A673 (cell line): ENCODE results near the gene FCHO1. TPM values are rescaled to one million over a fixed set of nuclear protein-coding genes. Genes with fewer than 3 reads are reported as not detected.

ENCODE experiments used
- BruUV-seq: library from RNA; stranded (reverse); fragments of 400-500 nt; replicated peaks from 2 replicates; lab custom pipeline; 2021; lab: Mats Ljungman, UMichigan
- CTCF ChIA-PET: fragments of 300-600 bp; sonication (Branson Sonifier 250); formaldehyde crosslinking; loops from one replicate; lab custom pipeline; 2022; ENCODE audit warnings: antibody characterized with exemption; lab: Charles Lee
- POLR2A ChIA-PET: fragments of 300-600 bp; sonication (Branson Sonifier 250); formaldehyde crosslinking; loops from one replicate; lab custom pipeline; 2022; ENCODE audit warnings: antibody characterized with exemption; ENCODE audit not compliant: low non-redundant PET; lab: Charles Lee
- DNase-seq: peaks from one replicate; pipeline ENCODE4 v3.0.0-alpha.2; 2015; ENCODE audit warnings: low spot score
- H3K27ac ChIP-seq: fragments of 200-600 bp; sonication (generic); 2 replicates; pipeline ENCODE4 v1.5.1; 2016; ENCODE audit warnings: mixed run types, low read depth, mild to moderate bottlenecking, mixed read lengths, antibody characterized with exemption, low read length; ENCODE audit not compliant: poor library complexity, severe bottlenecking
- H3K27me3 ChIP-seq: fragments of 200-600 bp; sonication (generic); replicated peaks from 2 replicates; pipeline ENCODE4 v1.6.1; 2017; ENCODE audit warnings: mixed run types, low read depth, mild to moderate bottlenecking, mixed read lengths, antibody characterized with exemption, low read length; ENCODE audit not compliant: insufficient read depth, poor library complexity
- H3K36me3 ChIP-seq: fragments of 200-600 bp; sonication (generic); 2 replicates; pipeline ENCODE4 v1.6.1; 2016; ENCODE audit warnings: mixed run types, mild to moderate bottlenecking, mixed read lengths, antibody characterized with exemption, low read length; ENCODE audit not compliant: insufficient read depth, poor library complexity, severe bottlenecking
- H3K4me1 ChIP-seq: fragments of 200-600 bp; sonication (generic); 2 replicates; pipeline ENCODE4 v1.6.1; 2017; ENCODE audit warnings: mixed run types, mild to moderate bottlenecking, mixed read lengths, antibody characterized with exemption, low read length; ENCODE audit not compliant: insufficient read depth, poor library complexity, severe bottlenecking
- H3K4me3 ChIP-seq: fragments of 200-600 bp; sonication (generic); 2 replicates; pipeline ENCODE4 v1.5.1; 2016; ENCODE audit warnings: low read depth, mixed run types, mild to moderate bottlenecking, mixed read lengths, low read length; ENCODE audit not compliant: poor library complexity, severe bottlenecking
- H3K9me3 ChIP-seq: fragments of 200-600 bp; sonication (generic); 2 replicates; pipeline ENCODE4 v1.6.1; 2016; ENCODE audit warnings: mixed run types, low read depth, mild to moderate bottlenecking, mixed read lengths, antibody characterized with exemption, low read length; ENCODE audit not compliant: poor library complexity, severe bottlenecking
- CTCF ChIP-seq: fragments of 300-800, 200-600 bp; sonication (generic); conservative IDR thresholded peaks from 2 replicates; pipeline ENCODE4 v1.5.1; 2017; ENCODE audit warnings: low read depth, mild to moderate bottlenecking, antibody characterized with exemption, low read length, moderate library complexity, mixed read lengths
- EZH2 ChIP-seq: fragments of 200-600 bp; sonication (generic); IDR thresholded peaks from 2 replicates; pipeline ENCODE4 v1.6.1; 2017; ENCODE audit warnings: borderline replicate concordance, low read depth, mild to moderate bottlenecking, mixed read lengths, antibody characterized with exemption, low read length; ENCODE audit not compliant: poor library complexity, severe bottlenecking
- intact Hi-C: fragments of 100-400 bp; cut with micrococcal nuclease; formaldehyde crosslinking; loops from one replicate; pipeline ENCODE4 v1.10.0; 2022; ENCODE audit not compliant: unreplicated experiment
- total RNA-seq: library from RNA; stranded (reverse); gene quantifications from 2 replicates; pipeline ENCODE4 v1.2.3, GENCODE V29; 2021

FCHO1 gene
- total RNA-seq, 1 experiment from 2014 or later = 2.1 TPM

DNA sequence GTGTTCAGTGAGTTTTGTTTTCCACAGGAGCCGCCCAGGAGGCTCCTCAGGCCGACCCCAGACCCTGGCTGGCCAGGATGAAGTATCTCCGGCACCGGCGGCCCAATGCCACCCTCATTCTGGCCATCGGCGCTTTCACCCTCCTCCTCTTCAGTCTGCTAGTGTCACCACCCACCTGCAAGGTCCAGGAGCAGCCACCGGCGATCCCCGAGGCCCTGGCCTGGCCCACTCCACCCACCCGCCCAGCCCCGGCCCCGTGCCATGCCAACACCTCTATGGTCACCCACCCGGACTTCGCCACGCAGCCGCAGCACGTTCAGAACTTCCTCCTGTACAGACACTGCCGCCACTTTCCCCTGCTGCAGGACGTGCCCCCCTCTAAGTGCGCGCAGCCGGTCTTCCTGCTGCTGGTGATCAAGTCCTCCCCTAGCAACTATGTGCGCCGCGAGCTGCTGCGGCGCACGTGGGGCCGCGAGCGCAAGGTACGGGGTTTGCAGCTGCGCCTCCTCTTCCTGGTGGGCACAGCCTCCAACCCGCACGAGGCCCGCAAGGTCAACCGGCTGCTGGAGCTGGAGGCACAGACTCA lies 56.5 kb downstream of the FCHO1 start:
- no peak for DNase-seq
- Histone ChIP-seq H3K4me1 (no peaks in the 10 kb centered on the region), H3K9me3 (no peaks in the 10 kb centered on the region), H3K36me3 (no peaks in the 10 kb centered on the region), H3K27me3 (no peaks in the 10 kb centered on the region), H3K4me3 (no peak overlapping the region), H3K27ac (no peak overlapping the region)
- ChIA-PET POLR2A (no interaction called here), CTCF (no interaction called here)
- intact Hi-C loops = no loop called here
- TF ChIP-seq EZH2 (no peak), CTCF (no peak)
- no TSS peak for BruUV-seq

GRCh38 chr19:17811103-17811502 lies 59.8 kb downstream of the FCHO1 start:
- DNase-seq = no peak
- Histone ChIP-seq H3K4me1 (no peaks in the 10 kb centered on the region), H3K27ac (no peak overlapping the region), H3K9me3 (no peaks in the 10 kb centered on the region), H3K4me3 (no peak overlapping the region), H3K27me3 (no peaks in the 10 kb centered on the region), H3K36me3 (no peaks in the 10 kb centered on the region)
- POLR2A ChIA-PET = no interaction called here
- intact Hi-C loops = no loop called here
- TF ChIP-seq EZH2 (no peak), CTCF (no peak)
- BruUV-seq = no TSS peak
- CTCF ChIA-PET = no interaction called here

DNA sequence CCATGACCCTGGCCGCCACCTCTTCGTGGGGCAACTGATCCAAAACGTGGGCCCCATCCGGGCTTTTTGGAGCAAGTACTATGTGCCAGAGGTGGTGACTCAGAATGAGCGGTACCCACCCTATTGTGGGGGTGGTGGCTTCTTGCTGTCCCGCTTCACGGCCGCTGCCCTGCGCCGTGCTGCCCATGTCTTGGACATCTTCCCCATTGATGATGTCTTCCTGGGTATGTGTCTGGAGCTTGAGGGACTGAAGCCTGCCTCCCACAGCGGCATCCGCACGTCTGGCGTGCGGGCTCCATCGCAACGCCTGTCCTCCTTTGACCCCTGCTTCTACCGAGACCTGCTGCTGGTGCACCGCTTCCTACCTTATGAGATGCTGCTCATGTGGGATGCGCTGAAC lies 60.4 kb downstream of the FCHO1 start:
- intact Hi-C loops = no loop called here

More for the DNA sequence above, 60.4 kb downstream of the FCHO1 start:
- Histone ChIP-seq H3K27ac (no peak overlapping the region), H3K4me1 (no peaks in the 10 kb centered on the region), H3K4me3 (no peak overlapping the region), H3K36me3 (no peaks in the 10 kb centered on the region), H3K9me3 (no peaks in the 10 kb centered on the region), H3K27me3 (no peaks in the 10 kb centered on the region)
- TF ChIP-seq CTCF (no peak), EZH2 (no peak)
- BruUV-seq = no TSS peak
- POLR2A ChIA-PET = no interaction called here
- CTCF ChIA-PET = no interaction called here
- DNase-seq = no peak
